Esophagus squamous epithelium (tissue), 5 donors: ENCODE data around the gene TCERG1L. TPM values are rescaled to one million over a fixed set of nuclear protein-coding genes. Genes with fewer than 3 reads are reported as not detected.

ENCODE experiments used
- DNase-seq: peaks from one replicate; lab custom pipeline; 2025; lab: John Stamatoyannopoulos, UW
- H3K27ac ChIP-seq, 4 donors: fragments of 200-600 bp; sonication (generic); one replicate each; pipeline ENCODE4 v1.5.1; 2016 to 2019; ENCODE audit warnings: mild to moderate bottlenecking in 1 of 4
- H3K27me3 ChIP-seq, 4 donors: fragments of 200-600 bp; sonication (generic); 1 replicate in 3 of 4; 2 replicates in 1 of 4; pipeline versions ENCODE4 v1.5.1 to v1.6.0; 2017 to 2021; ENCODE audit warnings: antibody characterized with exemption in 1 of 4
- H3K36me3 ChIP-seq, 3 donors: fragments of 200-600 bp; sonication (generic); one replicate each; pipeline ENCODE4 v1.5.1; 2016 to 2019
- H3K4me1 ChIP-seq, 3 donors: fragments of 200-600 bp; sonication (generic); one replicate each; pipeline ENCODE4 v1.5.1; 2017 to 2019
- H3K4me3 ChIP-seq, 4 donors: fragments of 200-600 bp; sonication (generic); 1 replicate in 3 of 4; 2 replicates in 1 of 4; pipeline ENCODE4 v1.5.1; 2016 to 2019; ENCODE audit warnings: mild to moderate bottlenecking in 2 of 4, moderate library complexity in 1 of 4
- H3K9me3 ChIP-seq, 3 donors: fragments of 200-600 bp; sonication (generic); one replicate each; pipeline ENCODE4 v1.5.1; 2016 to 2019
- CTCF ChIP-seq, 6 experiments: fragments of 450-650 bp in 4 of 6; fragments of 200-600 bp in 2 of 6; sonication (generic) in 2 of 6; IDR thresholded peaks; one replicate each; pipeline ENCODE4 v1.5.1; 2016 to 2019; ENCODE audit warnings: antibody characterized with exemption in 6 of 6, mild to moderate bottlenecking in 4 of 6, moderate library complexity in 4 of 6
- POLR2A ChIP-seq, 4 donors: fragments of 450-650 bp; IDR thresholded peaks; one replicate each; pipeline ENCODE4 v1.6.1; 2017; ENCODE audit warnings: antibody characterized with exemption in 4 of 4, mild to moderate bottlenecking in 4 of 4, moderate library complexity in 3 of 4
- WGBS, 2 donors: methylation state at CpG; one replicate each; pipeline ENCODE4 v1.1.5; 2018; 5-methylcytosine and 5-hydroxymethylcytosine counted together
- intact Hi-C: fragments of 100-400 bp; cut with DNase I; formaldehyde crosslinking; loops from one replicate; pipeline ENCODE4 v1.15.0; 2022
- total RNA-seq, 4 donors: library from RNA; depleted of rRNA; stranded (reverse); fragments of >200 nt; gene quantifications; one replicate each; pipeline ENCODE4 v1.1.0, GENCODE V29; 2016
- donor health status: DM: yes; HTN: yes; CAD: no.

The TCERG1L gene
- total RNA-seq, 4 donors from 2014 or later = 0.12 to 2.9 (median 0.48) TPM

GRCh38 chr10:131162211-131162610 is 149.3 kb downstream of the TCERG1L start:
- peaks cover 0 to 6% (median 0%) of the 10 kb centered on the region in 3 donors for H3K4me1 ChIP-seq
- 63 to 74% methylated on average over 5 to 6 of the region's 6 CpGs for WGBS, 2 donors
- TF ChIP-seq CTCF (IDR thresholded peaks at IDR 0.05) (no peak), POLR2A (IDR thresholded peaks at IDR 0.05) (no peak)
- no peak overlapping the region for H3K27ac ChIP-seq
- intact Hi-C loops = no loop called here
- H3K4me3 ChIP-seq = no peak overlapping the region
- H3K36me3 ChIP-seq = no peaks in the 10 kb centered on the region
- H3K9me3 ChIP-seq = no peaks in the 10 kb centered on the region
- H3K27me3 ChIP-seq = peaks cover 0 to 7% (median 0%) of the 10 kb centered on the region in 4 donors
- no peak for DNase-seq

DNA sequence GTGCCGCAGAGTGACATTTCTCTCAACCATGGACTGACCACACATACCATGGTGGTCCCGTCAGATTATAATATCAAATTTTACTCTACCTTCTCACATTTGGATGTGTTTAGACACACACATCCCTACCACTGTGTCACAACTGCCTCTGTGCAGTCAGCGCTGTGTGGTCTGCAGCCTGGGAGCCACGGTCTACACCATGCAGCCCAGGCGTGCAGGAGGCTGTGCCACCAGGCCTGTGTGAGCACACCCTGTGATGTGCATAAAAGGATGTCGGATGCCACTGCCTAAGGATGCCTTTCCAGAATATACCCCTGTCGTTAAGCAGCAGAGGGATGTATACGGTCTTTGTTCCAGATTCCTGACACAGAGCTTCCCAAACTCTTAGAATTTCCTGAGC is 150.4 kb downstream of the TCERG1L start:
- Histone ChIP-seq H3K4me1 (peaks cover 0 to 6% (median 0%) of the 10 kb centered on the region in 3 donors), H3K36me3 (no peaks in the 10 kb centered on the region), H3K27ac (no peak overlapping the region), H3K27me3 (peaks cover 0 to 7% (median 0%) of the 10 kb centered on the region in 4 donors), H3K4me3 (no peak overlapping the region), H3K9me3 (no peaks in the 10 kb centered on the region)
- DNase-seq = no peak
- 91 to 97% methylated on average over 3 to 5 of the region's 8 CpGs for WGBS, 2 donors
- intact Hi-C loops = no loop called here
- TF ChIP-seq CTCF (IDR thresholded peaks at IDR 0.05) = no peak
- no peak for TF ChIP-seq POLR2A (IDR thresholded peaks at IDR 0.05)

DNA sequence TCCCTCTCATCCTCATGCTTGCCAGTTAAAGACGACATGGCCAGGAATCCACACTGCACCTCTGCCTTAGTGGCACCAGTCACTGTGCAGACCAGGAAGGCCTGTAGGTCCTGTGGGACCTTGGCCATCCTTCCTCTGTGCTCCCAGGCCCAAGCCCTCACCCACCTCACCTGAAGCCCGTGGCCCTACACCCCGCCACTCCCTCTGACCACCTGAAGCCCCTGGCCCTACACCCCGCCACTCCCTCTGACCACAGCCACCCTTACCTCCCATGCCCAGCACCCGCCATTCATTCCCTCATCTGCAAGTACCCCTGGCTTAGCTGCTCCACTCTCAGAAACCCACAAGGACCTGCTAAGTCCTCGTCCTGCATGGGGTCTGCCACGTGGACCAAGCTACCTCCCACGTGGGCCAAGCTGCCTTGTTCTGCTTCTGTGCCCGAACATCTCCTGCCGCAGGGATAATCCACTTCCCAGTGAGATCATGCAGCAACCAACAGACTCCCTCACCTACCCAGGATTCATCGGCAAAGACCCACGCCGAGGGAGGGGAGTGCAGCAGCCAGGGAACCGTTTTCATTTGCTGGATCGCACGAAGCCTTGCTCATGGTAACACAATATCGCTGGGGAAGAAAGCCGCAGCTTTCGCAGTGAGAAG is 151.2 kb downstream of the TCERG1L start:
- Histone ChIP-seq H3K36me3 (no peaks in the 10 kb centered on the region), H3K9me3 (no peaks in the 10 kb centered on the region), H3K4me3 (no peak overlapping the region), H3K27ac (no peak overlapping the region), H3K27me3 (peaks cover 0 to 7% (median 0%) of the 10 kb centered on the region in 4 donors), H3K4me1 (peaks cover 0 to 6% (median 0%) of the 10 kb centered on the region in 3 donors)
- WGBS, 2 donors = 86 to 91% methylated on average over 14 to 15 of the region's 19 CpGs
- no peak for TF ChIP-seq CTCF (IDR thresholded peaks at IDR 0.05)
- no peak for TF ChIP-seq POLR2A (IDR thresholded peaks at IDR 0.05)
- intact Hi-C loops = no loop called here
- no peak for DNase-seq

DNA sequence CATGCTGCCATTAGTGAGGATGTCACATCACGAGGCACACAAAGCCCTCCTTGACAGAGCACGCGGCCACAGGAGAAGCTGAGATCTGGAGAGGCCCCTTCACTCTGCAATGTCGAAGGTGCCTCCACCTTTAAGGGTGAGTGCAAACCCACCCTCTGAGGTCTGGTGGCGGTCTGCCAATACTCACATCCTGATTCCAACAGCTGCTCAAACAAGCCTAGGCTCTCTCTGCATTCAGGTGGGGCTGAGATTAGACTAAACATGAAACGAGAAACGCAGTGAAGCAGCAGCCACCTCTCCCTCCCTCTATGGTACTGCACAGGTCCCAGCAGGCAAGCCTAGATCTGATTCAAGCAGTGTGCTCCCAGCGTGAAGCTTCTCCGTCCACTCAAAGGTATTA is 151.8 kb downstream of the TCERG1L start:
- Histone ChIP-seq H3K27ac (no peak overlapping the region), H3K27me3 (peaks cover 0 to 8% (median 0%) of the 10 kb centered on the region in 4 donors), H3K4me3 (no peak overlapping the region), H3K9me3 (no peaks in the 10 kb centered on the region), H3K36me3 (no peaks in the 10 kb centered on the region), H3K4me1 (peaks cover 0 to 6% (median 0%) of the 10 kb centered on the region in 3 donors)
- 80 to 83% methylated on average over 1 to 2 of the region's 9 CpGs for WGBS, 2 donors
- intact Hi-C loops = no loop called here
- TF ChIP-seq CTCF (IDR thresholded peaks at IDR 0.05) = no peak
- no peak for TF ChIP-seq POLR2A (IDR thresholded peaks at IDR 0.05)
- no peak for DNase-seq

GRCh38 chr10:131158695-131159094 is 152.8 kb downstream of the TCERG1L start:
- Histone ChIP-seq H3K4me1 (peaks cover 0 to 6% (median 0%) of the 10 kb centered on the region in 3 donors), H3K27me3 (peaks cover 0 to 15% (median 0%) of the 10 kb centered on the region in 4 donors), H3K27ac (no peak overlapping the region), H3K4me3 (no peak overlapping the region), H3K9me3 (no peaks in the 10 kb centered on the region), H3K36me3 (no peaks in the 10 kb centered on the region)
- WGBS, 2 donors = 82 to 100% methylated on average over 4 to 7 of the region's 17 CpGs
- TF ChIP-seq CTCF (IDR thresholded peaks at IDR 0.05) = no peak
- no peak for TF ChIP-seq POLR2A (IDR thresholded peaks at IDR 0.05)
- intact Hi-C loops = no loop called here
- DNase-seq = no peak
